Tibial artery (tissue), 4 donors: ENCODE results near the gene THBS2.

Source experiments
- DNase-seq, 2 donors: peaks; one replicate each; pipeline ENCODE4 v3.0.0-alpha.2; 2019
- H3K27ac ChIP-seq, 2 donors: fragments of 200-600 bp; sonication (generic) in 1 of 2; 1 replicate in 1 of 2; 2 replicates in 1 of 2; pipeline ENCODE4 v1.5.1; 2018 to 2019; ENCODE audit warnings: mild to moderate bottlenecking in 1 of 2
- H3K27me3 ChIP-seq, 2 donors: fragments of 200-600 bp; sonication (generic) in 1 of 2; one replicate each; pipeline versions ENCODE4 v1.5.1 to v1.6.0; 2016 to 2019
- H3K36me3 ChIP-seq, 3 donors: fragments of 200-600 bp; sonication (generic) in 2 of 3; one replicate each; pipeline ENCODE4 v1.5.1; 2016 to 2019; ENCODE audit warnings: mild to moderate bottlenecking in 2 of 3
- H3K4me1 ChIP-seq, 4 donors: fragments of 200-600 bp; sonication (generic) in 2 of 4; 1 replicate in 3 of 4; 2 replicates in 1 of 4; pipeline ENCODE4 v1.5.1; 2016 to 2019
- H3K4me3 ChIP-seq, 2 donors: fragments of 200-600 bp; sonication (generic) in 1 of 2; 1 replicate in 1 of 2; 2 replicates in 1 of 2; pipeline ENCODE4 v1.5.1; 2018 to 2019; ENCODE audit warnings: mild to moderate bottlenecking in 2 of 2
- H3K9me3 ChIP-seq, 3 donors: fragments of 200-600 bp; sonication (generic) in 1 of 3; one replicate each; pipeline ENCODE4 v1.5.1; 2016 to 2019
- intact Hi-C: fragments of 100-400 bp; cut with DNase I; formaldehyde crosslinking; loops from one replicate; pipeline ENCODE4 v1.15.0; 2023; ENCODE audit warnings: low total_unique reads
- TF ChIP-seq, protein P1 (sequence below), 2 experiments: fragments of 200-600 bp in 1 of 2; fragments of 450-650 bp in 1 of 2; IDR thresholded peaks; one replicate each; pipeline ENCODE4 v1.5.1; 2017 to 2019; ENCODE audit warnings: antibody characterized with exemption in 2 of 2, mild to moderate bottlenecking in 1 of 2, moderate library complexity in 1 of 2

The THBS2 gene

DNA sequence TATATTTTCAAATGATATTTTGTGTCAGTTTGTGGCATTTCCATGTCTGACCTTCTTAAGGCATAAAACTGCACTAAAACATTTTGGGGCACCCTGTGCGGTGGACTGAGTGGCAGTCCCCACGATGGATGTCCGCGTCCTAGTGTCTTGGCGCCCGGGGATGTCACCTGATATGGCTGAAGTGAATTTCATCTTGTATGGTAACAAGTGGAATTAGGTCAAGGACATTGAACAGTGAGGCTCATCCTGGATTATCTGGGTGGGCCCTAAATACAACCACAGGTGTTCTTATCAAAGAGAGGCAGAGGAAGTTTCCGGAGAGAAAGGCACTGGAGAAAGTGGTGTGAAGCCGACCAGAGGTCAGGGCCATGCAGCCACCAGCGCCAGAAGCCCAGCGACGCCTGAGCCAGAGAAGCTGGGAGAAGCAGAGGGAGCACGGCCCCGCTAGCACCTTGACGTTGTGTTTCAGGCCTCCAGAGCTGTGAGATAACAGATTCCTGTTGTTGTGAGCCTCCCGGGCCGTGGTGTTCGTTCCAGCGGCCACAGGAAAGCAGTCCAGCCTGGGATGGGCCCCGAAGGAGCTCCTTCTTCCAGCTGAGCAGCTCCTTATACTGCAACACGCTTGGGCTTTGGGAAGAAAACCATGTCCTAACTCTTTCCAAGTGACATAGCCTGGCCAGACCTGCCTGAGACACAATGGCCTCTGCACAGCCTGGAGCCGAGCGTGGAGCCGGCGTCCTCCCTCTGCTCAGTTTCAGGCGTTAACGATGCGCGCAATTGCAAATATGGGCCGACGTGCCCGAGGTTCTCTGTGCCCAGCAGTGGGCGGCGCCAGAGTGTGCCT, 22.5 kb downstream of the THBS2 start:
- Histone ChIP-seq H3K27ac (peak overlapping the region; percentile 3 to 27), H3K4me3 (no peak overlapping the region), H3K4me1 (no peaks in the 10 kb centered on the region), H3K27me3 (no peaks in the 10 kb centered on the region), H3K36me3 (peaks cover 57 to 76% (median 72%) of the 10 kb centered on the region in 3 donors), H3K9me3 (no peaks in the 10 kb centered on the region)
- peak; percentile 28 to 69 for DNase-seq
- TF ChIP-seq, protein P1, sequence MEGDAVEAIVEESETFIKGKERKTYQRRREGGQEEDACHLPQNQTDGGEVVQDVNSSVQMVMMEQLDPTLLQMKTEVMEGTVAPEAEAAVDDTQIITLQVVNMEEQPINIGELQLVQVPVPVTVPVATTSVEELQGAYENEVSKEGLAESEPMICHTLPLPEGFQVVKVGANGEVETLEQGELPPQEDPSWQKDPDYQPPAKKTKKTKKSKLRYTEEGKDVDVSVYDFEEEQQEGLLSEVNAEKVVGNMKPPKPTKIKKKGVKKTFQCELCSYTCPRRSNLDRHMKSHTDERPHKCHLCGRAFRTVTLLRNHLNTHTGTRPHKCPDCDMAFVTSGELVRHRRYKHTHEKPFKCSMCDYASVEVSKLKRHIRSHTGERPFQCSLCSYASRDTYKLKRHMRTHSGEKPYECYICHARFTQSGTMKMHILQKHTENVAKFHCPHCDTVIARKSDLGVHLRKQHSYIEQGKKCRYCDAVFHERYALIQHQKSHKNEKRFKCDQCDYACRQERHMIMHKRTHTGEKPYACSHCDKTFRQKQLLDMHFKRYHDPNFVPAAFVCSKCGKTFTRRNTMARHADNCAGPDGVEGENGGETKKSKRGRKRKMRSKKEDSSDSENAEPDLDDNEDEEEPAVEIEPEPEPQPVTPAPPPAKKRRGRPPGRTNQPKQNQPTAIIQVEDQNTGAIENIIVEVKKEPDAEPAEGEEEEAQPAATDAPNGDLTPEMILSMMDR (IDR thresholded peaks at IDR 0.05): no peak
- intact Hi-C loops: no loop called here

GRCh38 chr6:169230322-169230665, 23.4 kb downstream of the THBS2 start:
- H3K27ac ChIP-seq: peak overlapping the region; percentile 35 to 45

DNA sequence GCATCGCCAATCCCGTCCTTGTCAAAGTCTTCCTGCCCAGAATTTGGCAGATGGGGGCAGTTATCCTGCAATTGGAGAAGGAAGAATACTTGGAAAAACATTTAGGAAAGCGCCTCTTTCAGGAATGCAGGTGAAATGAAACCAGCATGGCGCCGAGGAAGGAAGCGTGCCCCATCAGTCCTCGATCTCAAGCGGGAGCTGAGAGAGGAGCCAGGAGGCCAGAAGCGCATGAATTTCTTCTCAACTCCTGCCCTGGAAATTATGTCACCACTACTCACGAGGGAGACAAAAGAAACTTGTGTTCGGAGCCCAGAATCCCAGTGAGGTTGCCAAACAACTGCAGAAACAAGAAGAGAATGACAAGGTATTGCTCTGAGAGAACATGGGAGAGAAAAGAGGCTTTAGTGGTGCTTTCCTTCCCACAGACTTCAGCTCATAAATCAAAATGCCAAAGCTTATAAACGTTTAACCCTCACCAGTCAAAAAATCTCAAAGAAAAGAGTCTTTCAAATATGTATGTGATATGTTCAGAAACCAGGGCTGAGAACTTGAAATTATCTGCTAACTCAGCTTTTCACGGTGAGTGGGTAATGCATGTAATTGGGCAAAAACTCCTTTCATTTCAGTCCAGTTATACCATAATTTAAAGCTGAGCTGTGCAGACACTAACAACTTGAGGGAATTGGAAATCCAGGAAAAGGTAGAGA, 23.9 kb downstream of the THBS2 start:
- TF ChIP-seq, protein P1 (IDR thresholded peaks at IDR 0.05): no peak
- no peaks in the 10 kb centered on the region for H3K9me3 ChIP-seq
- H3K27me3 ChIP-seq: no peaks in the 10 kb centered on the region
- intact Hi-C loops: no loop called here
- H3K4me1 ChIP-seq: no peaks in the 10 kb centered on the region
- H3K4me3 ChIP-seq: no peak overlapping the region
- DNase-seq: no peak
- peaks cover 58 to 82% (median 78%) of the 10 kb centered on the region in 3 donors for H3K36me3 ChIP-seq
- H3K27ac ChIP-seq: peak overlapping the region; percentile 35 to 45

More at GRCh38 chr6:169230322-169230665, 23.4 kb downstream of the THBS2 start:
- intact Hi-C loops: no loop called here
- no peak for DNase-seq
- Histone ChIP-seq H3K36me3 (peaks cover 58 to 82% (median 79%) of the 10 kb centered on the region in 3 donors), H3K9me3 (no peaks in the 10 kb centered on the region), H3K4me1 (no peaks in the 10 kb centered on the region), H3K27me3 (no peaks in the 10 kb centered on the region), H3K4me3 (no peak overlapping the region)
- TF ChIP-seq, protein P1 (IDR thresholded peaks at IDR 0.05): no peak

- intact Hi-C loops: no loop called here
- no peaks in the 10 kb centered on the region for H3K4me1 ChIP-seq
- TF ChIP-seq, protein P1 (IDR thresholded peaks at IDR 0.05): no peak
- H3K4me3 ChIP-seq: no peak overlapping the region
- no peak for DNase-seq
- no peaks in the 10 kb centered on the region for H3K27me3 ChIP-seq
- no peaks in the 10 kb centered on the region for H3K9me3 ChIP-seq
- peaks cover 50 to 80% (median 78%) of the 10 kb centered on the region in 3 donors for H3K36me3 ChIP-seq
- no peak overlapping the region for H3K27ac ChIP-seq
Observed at GRCh38 chr6:169227116-169227515, 26.5 kb downstream of the THBS2 start.

DNA sequence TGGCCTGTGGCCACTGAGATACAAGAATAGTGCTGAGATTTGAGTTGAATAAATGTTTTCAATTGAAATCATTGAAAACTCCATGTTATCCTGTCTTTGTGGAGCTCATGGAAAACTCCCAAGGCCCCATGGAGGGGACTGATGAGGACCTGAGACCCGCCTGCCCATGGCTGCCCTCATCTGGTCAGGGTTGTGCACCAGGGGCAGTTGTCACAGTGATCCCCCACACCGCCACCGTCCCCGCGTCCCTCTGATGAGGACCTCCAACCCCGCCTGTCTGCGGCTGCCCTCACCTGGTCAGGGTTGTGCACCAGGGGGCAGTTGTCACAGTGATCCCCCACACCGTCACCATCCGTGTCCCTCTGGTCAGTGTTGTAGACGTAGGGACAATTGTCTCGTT, 27.8 kb downstream of the THBS2 start:
- H3K4me3 ChIP-seq: no peak overlapping the region
- H3K27me3 ChIP-seq: no peaks in the 10 kb centered on the region
- peaks cover 56 to 80% (median 76%) of the 10 kb centered on the region in 3 donors for H3K36me3 ChIP-seq
- H3K4me1 ChIP-seq: no peaks in the 10 kb centered on the region
- H3K27ac ChIP-seq: no peak overlapping the region
- DNase-seq: no peak
- TF ChIP-seq, protein P1 (IDR thresholded peaks at IDR 0.05): no peak
- intact Hi-C loops: no loop called here
- H3K9me3 ChIP-seq: no peaks in the 10 kb centered on the region
